GM12892 (cell line): ENCODE data around the gene SLC48A1.

Experiments
- POLR2A ChIP-seq: IDR thresholded peaks from 2 replicates; pipeline ENCODE4 v1.6.1; 2011; ENCODE audit warnings: low read depth, low read length, control low read depth
- POLR2AphosphoS5 ChIP-seq: IDR thresholded peaks from 2 replicates; pipeline ENCODE4 v1.6.1; 2011; ENCODE audit warnings: low read depth, low read length, control low read depth
- TAF1 ChIP-seq: IDR thresholded peaks from 2 replicates; pipeline ENCODE4 v1.6.1; 2011; ENCODE audit warnings: low read depth, mild to moderate bottlenecking, control low read depth, low read length, borderline replicate concordance

DNA sequence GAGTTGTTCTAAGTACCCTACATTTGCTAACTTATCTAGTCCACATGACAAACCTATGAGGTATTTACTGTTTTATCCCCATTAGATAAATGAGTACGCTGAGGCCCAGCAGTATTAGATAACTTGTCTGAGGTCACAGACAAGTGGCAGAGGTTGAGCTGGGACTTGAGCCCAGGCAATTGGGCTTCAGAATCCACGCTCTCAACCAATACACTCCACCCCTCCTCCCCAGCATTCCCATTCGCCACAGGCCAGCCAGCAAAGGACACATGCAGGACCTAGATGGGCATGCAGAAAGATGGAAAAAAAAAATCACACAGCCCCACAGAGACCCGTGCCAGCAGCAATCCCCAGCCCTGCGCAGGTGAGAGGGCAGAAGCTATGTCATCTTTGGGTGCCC is 34.3 kb downstream of the SLC48A1 start:
- TF ChIP-seq POLR2AphosphoS5: no peak
- TF ChIP-seq POLR2A: no peak
- no peak for TF ChIP-seq TAF1
